Measurements from ENCODE around the gene NSD2. TPM values are rescaled to one million over a fixed set of nuclear protein-coding genes. Genes with fewer than 3 reads are reported as not detected.

NSD2 gene
- total RNA-seq, 2 donors from 2014 or later = 64.5 to 115 TPM

DNA sequence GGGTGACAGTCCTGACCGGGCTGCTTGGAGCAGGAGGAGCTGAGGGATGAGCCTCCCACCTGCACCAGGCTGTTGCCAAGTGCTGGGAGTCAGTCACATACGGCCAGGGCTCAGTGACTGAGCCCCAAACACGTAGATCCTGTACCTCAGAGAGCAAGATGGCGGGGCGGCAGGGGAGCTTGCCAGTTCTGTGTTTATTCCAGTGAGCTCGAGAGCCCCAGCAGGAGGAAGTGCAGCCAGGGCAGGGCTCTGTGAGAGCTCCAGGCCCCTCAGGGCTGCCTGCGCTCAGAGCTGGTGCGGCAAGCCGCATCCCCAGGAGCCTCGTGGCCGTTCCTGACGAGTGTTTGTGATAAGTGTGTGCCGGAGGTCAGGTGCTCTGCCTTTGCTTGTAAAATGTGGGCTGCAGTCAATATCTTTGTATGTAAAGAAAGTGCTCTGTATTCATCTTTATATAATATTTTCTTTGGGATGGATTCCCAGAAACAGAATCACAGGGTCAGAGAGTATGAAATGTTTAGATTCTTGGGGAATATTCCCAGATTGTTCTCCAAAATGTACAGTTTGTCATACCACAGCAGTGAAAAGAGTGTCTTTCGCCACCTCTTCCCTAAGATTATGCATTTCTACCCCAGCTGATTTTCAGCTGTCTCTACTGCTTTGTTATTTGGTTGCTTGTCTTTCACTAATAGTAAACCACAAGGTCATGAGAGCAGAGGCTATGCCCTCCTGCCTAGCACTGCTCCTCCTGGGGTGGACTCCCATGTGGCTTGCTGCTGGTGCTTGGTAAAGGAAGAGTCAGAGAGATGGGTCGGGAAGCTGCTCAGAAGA lies 87.3 kb downstream of the NSD2 start:
- ATAC-seq (no peak), DNase-seq (no peak)
- intact Hi-C loops (cut with DNase I, micrococcal nuclease) = no loop called here

DNA sequence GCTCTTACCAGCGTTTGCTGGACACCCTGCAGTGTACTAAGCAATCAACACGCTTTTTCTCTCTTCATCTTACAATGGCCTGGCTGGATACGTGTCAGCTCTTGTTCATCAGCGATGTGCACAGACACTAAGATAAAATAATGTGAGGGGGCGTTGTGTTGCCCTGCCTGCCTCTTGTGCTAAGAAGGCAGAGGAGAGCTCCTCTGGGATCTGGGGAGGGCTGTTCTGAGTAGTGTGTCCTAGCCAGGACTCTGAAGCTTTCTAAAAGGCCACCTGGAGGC lies 87.9 kb downstream of the NSD2 start:
- intact Hi-C loops (cut with DNase I, micrococcal nuclease) = no loop called here
- DNase-seq (no peak), ATAC-seq (no peak)

DNA sequence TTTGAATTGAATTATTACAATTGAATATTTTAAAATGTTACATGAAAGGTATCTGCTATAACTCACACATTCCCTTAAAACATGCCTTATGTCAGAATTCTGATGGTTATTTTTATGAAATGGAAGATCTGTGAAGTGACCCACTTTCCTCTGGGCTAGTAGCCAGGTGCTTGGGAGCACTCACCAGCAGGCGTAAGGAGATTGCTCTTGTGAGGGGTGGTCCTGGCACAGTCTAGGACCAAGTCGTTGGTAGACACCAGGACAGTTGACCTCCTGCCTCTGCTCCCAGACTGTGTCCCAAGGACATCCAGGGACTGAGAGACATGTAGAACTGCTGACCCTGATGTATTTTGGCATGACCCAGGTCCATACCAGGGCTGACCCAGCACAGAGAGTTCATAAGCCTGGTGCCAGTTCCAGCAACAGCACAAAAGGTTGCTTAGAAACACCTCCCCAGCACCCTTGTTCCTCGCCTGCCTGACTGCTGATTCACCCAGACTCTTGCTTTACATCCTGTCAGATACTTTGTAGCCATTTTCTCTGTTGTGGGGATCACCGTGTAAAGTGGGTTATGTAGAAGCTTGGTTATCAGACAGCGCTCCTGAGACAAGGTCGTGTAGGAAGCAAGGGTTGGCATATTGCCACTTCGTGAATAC lies 89.1 kb downstream of the NSD2 start:
- intact Hi-C loops (cut with DNase I, micrococcal nuclease) = no loop called here
- DNase-seq (no peak), ATAC-seq (no peak)

DNA sequence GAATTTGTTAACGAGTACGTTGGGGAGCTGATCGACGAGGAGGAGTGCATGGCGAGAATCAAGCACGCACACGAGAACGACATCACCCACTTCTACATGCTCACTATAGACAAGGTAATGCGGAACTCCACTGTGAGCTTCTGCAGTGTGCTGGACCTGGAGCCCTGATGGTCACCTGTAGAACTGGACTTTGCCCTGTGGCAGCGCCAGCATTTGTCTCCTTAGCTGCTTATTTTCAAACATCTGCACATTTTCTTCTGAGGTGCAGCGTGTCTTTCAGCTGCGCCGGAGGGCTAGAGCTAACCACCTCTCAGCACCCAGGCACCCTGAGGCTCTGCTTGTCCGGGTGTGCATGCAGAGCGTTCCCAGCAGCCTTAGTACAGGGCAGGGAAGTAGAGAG lies 89.8 kb downstream of the NSD2 start:
- intact Hi-C loops (cut with DNase I, micrococcal nuclease) = no loop called here
- DNase-seq (no peak), ATAC-seq (no peak)

DNA sequence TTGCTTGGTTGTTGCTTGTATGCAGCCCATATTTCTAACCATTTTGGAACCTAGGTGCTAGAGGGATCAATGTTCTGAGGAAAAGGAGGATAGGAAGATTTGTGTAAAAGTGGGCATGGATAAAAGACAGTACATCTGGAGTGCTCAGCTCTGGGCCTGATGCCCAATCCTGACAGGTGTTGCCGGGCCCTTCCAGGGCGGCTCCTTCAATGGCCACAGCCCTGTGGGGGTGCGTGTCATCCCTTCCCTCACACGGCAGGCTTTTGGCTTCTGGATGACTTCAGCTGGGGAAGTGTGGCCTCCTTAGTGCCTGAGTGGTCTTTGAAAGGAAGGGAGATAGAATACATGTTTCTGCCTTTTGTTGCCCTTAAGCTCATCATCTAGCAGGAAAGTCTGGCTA lies 90.4 kb downstream of the NSD2 start:
- intact Hi-C loops (cut with DNase I, micrococcal nuclease) = no loop called here
- DNase-seq (no peak), ATAC-seq (no peak)

DNA sequence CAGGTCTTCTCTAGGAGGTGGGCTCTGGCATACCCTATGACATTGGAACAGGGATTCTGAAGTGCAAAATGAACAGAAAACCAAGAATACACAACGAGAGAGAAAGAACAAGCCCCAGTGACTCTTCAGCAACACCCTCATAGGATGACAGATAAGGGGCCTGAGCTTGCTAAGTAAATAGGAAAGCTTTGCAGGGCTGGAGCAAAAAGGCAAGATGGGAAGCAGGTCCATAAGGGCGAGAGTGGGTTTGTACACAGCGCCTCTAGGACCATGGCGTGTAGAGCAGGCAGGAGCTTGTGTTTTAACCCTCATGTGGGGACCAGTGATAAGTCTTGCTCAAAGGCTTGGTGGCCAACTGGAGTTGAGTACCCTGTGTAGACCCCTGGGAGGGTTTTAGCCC lies 91.8 kb downstream of the NSD2 start:
- DNase-seq = no peak
- no peak for ATAC-seq
- intact Hi-C loops (cut with DNase I, micrococcal nuclease) = no loop called here

DNA sequence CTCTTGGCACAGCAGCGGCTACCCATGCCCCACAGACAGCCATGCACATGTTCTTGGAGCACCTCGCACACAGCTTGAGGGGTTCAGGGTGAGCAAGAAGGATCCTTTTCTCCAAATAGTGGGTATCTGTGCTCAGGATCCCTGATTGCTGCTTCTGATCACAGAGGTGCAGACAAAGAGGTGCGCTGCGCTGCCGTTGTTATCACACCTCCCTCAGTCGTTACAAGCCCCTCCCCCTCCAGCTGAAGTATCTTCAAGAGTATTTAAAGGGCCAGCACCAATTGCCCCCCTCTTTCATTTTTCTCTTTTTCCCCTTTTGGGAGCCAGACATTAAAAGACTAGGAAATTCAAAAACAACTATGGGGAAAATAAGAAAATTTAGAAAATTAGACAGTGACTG lies 93.2 kb downstream of the NSD2 start:
- intact Hi-C loops (cut with DNase I, micrococcal nuclease) = no loop called here
- DNase-seq = no peak
- no peak for ATAC-seq

DNA sequence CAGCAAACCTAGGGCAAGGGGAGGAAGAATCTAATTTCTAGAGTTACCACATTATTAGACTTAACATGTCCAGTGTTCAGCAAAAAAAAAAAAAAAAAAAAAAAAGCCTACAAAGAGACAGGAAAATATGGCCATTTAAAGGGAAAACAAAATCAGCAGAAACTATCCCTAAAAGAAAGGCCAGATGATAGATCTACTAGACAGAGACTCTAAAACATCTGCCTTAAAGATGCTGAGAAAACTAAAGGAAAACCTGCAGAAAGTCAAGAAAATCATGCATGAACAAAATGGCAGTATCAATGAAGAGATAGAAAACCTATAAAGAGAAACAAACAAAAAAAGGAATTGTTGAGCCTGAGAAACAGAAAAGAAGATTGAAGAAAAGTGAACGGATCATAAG lies 93.8 kb downstream of the NSD2 start:
- intact Hi-C loops (cut with DNase I, micrococcal nuclease) = no loop called here
- DNase-seq = no peak
- no peak for ATAC-seq

DNA sequence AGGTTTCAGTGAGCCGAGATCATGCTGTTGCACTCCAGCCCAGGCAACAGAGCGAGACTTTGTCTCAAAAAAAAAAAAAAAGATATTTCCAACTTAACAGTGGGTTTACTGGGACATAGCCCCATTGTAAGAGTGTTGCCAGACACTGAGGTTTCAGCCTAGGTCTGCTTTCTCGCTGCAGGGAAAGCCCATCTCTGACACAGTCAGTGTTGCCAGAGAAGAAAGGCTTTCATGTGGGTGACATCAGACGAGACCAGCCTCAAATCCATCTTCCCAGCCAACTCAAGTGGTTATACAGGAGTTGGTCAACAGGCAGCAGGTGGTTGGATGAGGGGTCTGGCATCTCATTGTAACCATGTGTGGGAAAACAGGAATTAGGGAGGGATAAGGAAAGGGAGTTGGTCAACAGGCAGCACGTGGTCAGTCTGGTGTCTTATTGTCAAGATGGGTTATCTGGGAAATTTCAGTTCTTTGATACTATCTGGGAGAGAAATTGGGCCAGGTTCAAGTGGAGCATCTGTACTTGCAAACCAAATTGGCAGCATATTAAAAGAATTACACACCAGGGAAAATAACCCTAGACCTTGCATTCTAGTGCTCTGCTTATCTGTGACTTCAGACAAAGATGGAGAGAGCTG lies 96.4 kb downstream of the NSD2 start:
- ATAC-seq (no peak), DNase-seq (no peak)
- intact Hi-C loops (cut with DNase I, micrococcal nuclease) = no loop called here

DNA sequence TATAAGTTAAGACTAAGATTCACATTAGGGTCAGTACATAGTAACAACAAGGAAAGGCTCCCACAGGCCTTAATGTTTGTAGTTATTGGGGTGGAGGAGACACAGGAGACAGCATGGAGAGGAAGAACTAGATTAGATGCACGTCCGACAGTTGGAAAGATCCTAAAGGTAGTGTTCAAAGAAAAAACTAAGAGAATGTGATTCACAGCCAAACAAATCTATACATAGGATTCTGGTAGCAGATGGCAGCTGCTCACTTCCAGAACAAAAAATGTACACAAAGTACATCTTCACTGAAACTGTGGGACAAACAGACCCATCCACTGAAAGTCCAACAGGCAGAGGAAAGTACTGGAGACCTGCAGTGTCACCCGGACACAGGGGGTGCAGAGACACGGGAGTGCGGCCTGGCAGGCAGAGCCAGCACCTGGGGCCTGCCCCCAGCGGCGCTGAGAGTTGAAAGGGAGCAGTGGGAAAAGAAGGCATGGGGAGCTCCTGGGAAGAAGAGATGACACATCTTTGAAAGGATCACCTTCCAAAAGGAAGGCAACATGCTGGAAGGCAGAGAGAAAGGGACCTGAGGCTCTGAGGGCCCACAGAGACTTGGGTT lies 97.6 kb downstream of the NSD2 start:
- DNase-seq = no peak
- ATAC-seq = no peak
- intact Hi-C loops (cut with DNase I, micrococcal nuclease) = no loop called here

DNA sequence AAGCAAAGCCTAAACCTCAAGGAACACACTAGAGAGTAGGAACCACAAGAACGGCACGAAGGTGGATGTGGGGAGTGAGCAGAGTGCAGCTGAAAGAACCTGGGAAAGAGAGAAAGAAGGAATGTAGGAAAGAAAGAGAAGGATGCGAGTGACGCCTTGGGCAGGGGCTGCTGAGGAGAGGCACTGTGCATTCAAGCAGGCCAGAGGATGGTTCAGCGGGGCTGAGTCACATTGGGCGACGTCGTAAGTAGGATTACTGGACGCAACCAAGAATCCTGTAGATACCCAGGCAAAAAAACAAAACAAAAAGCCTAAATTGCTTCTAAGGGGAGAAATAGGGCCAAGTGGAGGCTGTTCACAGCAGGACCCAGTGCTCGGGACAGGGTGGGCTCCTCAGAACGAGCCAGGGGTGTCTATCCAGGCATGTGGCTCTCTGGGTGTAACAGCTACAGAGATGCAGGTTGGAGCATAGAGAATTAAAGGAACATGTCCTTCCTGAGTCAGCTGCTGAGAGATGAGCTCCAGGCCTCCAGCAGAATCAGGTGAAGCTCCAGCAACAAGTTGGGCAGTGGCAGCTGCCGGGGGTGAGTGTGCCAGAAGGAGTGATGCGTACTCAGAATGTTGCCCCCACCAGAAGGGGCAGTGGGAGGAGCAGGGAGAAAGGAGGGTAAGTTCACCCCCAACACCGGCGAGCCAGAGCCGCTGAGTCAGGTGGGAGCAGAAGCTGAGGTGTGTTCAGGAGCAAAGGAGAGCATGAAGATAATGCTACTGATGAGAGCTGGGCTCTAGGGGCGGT lies 98.9 kb downstream of the NSD2 start:
- intact Hi-C loops (cut with DNase I, micrococcal nuclease) = no loop called here
- no peak for ATAC-seq
- DNase-seq = no peak

DNA sequence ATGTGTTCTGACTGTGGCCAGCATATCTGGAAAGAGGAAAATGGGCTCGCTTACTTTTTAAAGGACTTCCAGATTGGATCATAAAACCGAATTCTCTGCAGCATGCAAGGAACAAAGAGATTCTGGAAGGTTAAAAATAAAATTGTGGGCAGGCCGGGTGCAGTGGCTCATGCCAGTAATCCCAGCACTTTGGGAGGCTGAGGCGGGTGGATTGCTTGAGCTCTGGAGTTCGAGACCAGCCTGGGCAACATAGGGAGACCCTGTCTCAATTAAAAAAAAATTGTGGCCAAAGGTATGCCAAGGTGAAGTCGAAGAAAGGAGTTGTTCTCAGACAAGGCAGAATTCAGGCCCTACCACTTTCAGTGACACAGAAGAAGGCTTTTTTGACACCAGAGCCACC lies 99.7 kb downstream of the NSD2 start:
- intact Hi-C loops (cut with DNase I, micrococcal nuclease) = no loop called here
- ATAC-seq = no peak
- DNase-seq = no peak

DNA sequence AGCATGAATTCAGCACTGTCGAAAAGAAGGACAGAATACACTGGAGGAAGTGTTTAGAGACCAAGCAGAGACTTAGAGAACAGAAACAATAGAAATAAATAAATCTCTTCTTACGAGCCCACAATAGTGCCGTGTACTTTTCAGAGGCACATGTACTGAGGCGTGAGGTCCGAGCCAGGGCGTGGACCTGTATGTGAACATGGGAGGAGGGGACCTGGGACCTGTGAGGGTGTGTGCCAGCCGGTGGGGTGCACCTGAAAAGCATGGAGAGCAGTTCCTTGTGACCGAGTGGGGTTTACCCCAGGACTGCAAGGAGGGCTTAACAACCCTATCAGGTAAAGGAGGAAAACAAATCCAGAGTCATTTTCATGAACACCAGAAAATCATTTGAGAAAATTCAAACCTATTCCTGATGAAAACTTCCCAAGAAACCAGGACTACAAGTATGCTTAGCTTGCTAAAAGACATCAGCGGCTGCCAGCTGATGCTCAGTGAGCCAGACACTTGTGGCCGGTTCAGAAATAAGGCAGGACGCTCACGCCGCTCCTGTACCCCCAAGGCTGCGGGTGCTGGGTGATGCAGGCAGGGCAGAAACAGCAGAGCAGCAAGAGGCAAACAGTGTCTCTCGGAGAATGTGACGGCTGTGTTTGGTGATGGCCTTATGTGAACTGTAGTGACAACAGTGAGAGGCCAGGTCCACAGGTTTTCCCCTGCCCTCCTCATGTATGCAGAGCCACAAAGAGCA lies 100.4 kb downstream of the NSD2 start:
- intact Hi-C loops (cut with DNase I, micrococcal nuclease) = no loop called here
- DNase-seq (no peak), ATAC-seq (no peak)

DNA sequence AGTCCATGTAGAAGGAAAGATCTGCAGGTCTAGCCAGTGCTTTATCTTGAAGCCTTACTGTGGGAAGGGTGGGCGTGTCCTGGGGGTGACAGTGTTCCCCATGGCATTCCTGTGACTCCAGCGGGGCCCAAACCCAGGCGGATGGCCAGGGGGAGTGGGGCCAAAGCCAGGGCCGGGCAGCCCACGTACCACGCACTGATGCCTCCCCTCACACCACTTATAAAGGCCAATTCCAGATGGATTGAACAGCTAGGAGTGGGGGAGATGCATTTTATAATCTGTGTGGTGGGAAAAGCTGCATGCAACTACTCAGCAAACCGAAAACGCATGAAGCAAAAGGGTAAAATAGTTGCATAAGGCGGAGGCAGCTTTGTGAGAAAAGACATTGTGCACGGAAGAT lies 101.2 kb downstream of the NSD2 start:
- DNase-seq (no peak), ATAC-seq (no peak)
- intact Hi-C loops (cut with DNase I, micrococcal nuclease) = no loop called here

DNA sequence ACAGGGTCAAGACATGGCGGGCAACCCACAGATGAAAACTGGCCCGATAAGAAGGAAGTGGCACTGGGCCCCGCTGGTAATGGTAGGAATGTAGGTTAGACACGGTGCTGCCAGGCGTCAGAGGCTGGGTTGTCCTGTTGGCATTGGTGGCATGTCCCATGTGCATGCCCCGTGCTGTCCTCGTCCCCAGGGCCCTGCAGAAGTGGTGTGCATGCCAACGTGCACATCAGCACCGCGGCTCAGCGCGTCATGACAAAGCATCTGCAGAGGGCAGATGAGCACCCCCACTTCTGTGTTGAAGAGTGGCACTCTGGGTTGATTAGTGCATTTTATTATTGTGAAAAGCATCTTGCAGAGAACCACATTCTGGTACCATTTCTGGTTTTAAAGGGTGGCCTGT lies 102.0 kb downstream of the NSD2 start:
- DNase-seq (no peak), ATAC-seq (no peak)
- intact Hi-C loops (cut with DNase I, micrococcal nuclease) = no loop called here

DNA sequence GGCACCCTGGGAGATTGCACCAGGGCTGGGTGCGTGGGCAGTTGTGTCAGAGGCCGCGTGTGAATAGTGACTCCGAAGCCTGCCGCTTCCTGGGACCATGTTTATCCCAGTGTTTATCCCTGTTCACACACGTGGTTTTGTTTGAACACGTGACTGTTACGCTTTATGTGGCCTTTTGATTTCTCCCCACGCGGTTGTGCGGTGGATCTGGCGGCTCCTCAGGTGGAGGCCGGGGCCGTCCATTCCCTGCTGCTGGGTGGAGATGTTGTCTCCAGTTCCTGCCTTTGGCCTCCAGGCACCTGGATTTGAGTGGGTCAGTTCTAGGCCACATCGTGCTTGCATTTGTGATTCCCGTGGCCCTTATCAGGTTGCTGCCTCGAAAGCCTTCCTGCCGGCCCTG lies 102.5 kb downstream of the NSD2 start:
- ATAC-seq (no peak), DNase-seq (no peak)
- intact Hi-C loops (cut with DNase I, micrococcal nuclease) = no loop called here

DNA sequence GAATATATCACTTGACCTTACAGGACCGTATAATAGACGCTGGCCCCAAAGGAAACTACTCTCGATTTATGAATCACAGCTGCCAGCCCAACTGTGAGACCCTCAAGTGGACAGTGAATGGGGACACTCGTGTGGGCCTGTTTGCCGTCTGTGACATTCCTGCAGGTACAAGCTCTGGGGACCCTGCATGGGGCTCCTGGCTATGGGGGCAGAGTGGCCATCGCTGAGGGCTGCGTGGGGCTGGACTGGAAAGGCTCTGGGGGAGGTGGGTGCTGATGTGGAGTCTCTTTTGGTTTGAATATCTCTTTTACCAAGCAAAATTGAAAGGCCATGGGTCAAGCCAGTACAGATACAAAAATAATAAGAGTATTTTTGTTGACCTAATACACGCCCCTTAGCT lies 103.6 kb downstream of the NSD2 start:
- no peak for DNase-seq
- intact Hi-C loops (cut with DNase I, micrococcal nuclease) = no loop called here

DNA sequence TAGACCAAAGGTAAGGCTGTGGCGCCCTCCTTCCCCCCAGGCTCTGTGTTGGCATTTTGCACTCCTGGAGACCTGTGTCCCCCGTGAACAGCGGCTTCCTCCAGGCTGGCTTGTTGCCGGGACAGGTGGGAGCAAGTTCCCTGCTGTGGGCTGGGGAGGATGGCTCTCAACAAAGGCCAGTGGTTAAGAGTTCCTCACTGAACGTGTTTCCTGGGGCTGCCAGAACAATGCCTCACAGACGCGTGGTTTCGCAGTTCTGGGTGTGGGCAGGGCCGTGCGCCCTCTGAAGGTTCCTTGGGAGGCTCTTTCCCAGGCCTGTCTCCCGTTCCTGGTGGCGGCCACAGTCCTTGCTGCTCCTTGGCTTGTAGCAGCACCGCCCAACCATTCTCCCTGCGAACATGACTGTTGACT lies 104.2 kb downstream of the NSD2 start:
- intact Hi-C loops (cut with DNase I, micrococcal nuclease) = no loop called here
- ATAC-seq = no peak
- DNase-seq = peak in 1 of 2 donors; percentile 12

More for the DNA sequence above, 103.6 kb downstream of the NSD2 start:
- ATAC-seq = no peak

DNA sequence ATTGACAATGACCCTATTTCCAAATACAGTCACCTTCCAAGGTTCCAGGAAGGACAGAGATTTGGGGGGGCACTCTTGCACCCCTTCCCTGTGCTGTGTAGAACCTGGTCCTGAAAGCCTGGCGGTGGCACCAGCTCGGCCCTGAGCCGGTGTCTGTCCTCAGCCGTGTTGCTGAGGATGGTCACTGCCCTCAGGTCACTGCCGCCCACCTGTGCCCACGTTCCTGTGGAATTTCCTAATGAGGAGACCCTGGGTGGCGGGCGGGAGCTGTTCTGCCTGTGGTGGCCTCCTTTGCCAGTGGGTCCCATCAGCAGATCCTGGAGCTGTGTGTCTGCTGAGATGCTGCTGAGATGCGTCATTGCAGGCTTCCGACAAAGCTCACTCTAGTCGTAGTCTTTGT lies 104.7 kb downstream of the NSD2 start:
- intact Hi-C loops (cut with DNase I, micrococcal nuclease) = no loop called here
- ATAC-seq (no peak), DNase-seq (no peak)

Data from left colon (tissue), 2 donors.